Spleen (tissue), 7 donors: Measurements from ENCODE around the gene GPR61.

Source experiments
- CTCF ChIP-seq, 11 experiments: fragments of 200-600 bp in 7 of 11; fragments of 450-650 bp in 4 of 11; sonication (generic) in 4 of 11; IDR thresholded peaks in 8 of 11; conservative IDR thresholded peaks in 3 of 11; 1 replicate in 7 of 11; 2 replicates in 4 of 11; pipeline versions ENCODE4 v1.4.0 to v1.8.0; 2016 to 2021; ENCODE audit warnings: antibody characterized with exemption in 11 of 11, inconsistent platforms in 4 of 11, mild to moderate bottlenecking in 1 of 11
- POLR2A ChIP-seq, 3 donors: fragments of 450-650 bp; IDR thresholded peaks; one replicate each; pipeline ENCODE4 v1.5.1; 2017; ENCODE audit warnings: antibody characterized with exemption in 3 of 3, mild to moderate bottlenecking in 1 of 3
- POLR2AphosphoS5 ChIP-seq, 3 donors: sonication (generic); formaldehyde crosslinking; IDR thresholded peaks; one replicate each; pipeline ENCODE4 v1.5.1; 2017; ENCODE audit warnings: antibody characterized with exemption in 3 of 3
- donor health status: DM: no; HTN: no; CAD: no; lungs with moderate emphysema.
- donor health status: DM: no; HTN: no; CAD: no.
- donor health status: DM: no; HTN: no; CAD: no.

GRCh38 chr1:109557520-109557919 is 17.8 kb downstream of the GPR61 start:
- no peak for TF ChIP-seq CTCF (IDR thresholded peaks at IDR 0.05 in 8 of 11, conservative IDR thresholded peaks at IDR 0.05 in 3 of 11)
- no peak for TF ChIP-seq POLR2A (IDR thresholded peaks at IDR 0.05)
- TF ChIP-seq POLR2AphosphoS5 (IDR thresholded peaks at IDR 0.05) = no peak
